HepG2 (cell line): ENCODE data around the gene SORBS2. TPM values are rescaled to one million over a fixed set of nuclear protein-coding genes. Genes with fewer than 3 reads are reported as not detected.

Experiments used
- ATAC-seq: fragments of 200-7000 bp; cut with Tn5 transposase; 3 replicates; pipeline ENCODE4 v1.9.1; 2020; ENCODE audit warnings: mild to moderate bottlenecking, moderate library complexity
- BruUV-seq: library from RNA; stranded (reverse); fragments of 400-500 nt; replicated peaks from 2 replicates; lab custom pipeline; 2021; lab: Mats Ljungman, UMichigan
- CTCF ChIA-PET: fragments of 300-600 bp; formaldehyde crosslinking; extraction: SDS; loops from one replicate; lab custom pipeline; 2021; ENCODE audit warnings: low total read pairs, inconsistent platforms, low intra/inter-chr PET ratio; lab: Yijun Ruan, JAX
- POLR2A ChIA-PET: fragments of 350-600 bp; sonication (Branson Sonifier 250); formaldehyde crosslinking; loops from one replicate; lab custom pipeline; 2020; ENCODE audit warnings: antibody characterized with exemption, inconsistent platforms; lab: Yijun Ruan, JAX
- DNase-seq: peaks from one replicate; pipeline ENCODE4 v3.0.0-alpha.2; 2015; ENCODE audit warnings: low spot score
- FAIRE-seq: peaks from 3 replicates; lab custom pipeline; 2011; peaks lifted over from hg19 to GRCh38; lab: Jason Lieb, UNC
- H2AFZ ChIP-seq: one replicate; pipeline ENCODE4 v1.6.1; 2011; ENCODE audit warnings: low read length, inconsistent platforms
- H3K27ac ChIP-seq: fragments of 300-600 bp; 3 replicates; pipeline ENCODE4 v1.8.0; 2011; ENCODE audit warnings: mixed run types, mild to moderate bottlenecking, mixed read lengths, low read length, inconsistent platforms; ENCODE audit not compliant: insufficient read depth; ENCODE audit errors: extremely low read length
- H3K27me3 ChIP-seq, 2 experiments: fragments of 200-600 bp in 1 of 2; 2 replicates in 1 of 2; 3 replicates in 1 of 2; pipeline versions ENCODE4 v1.6.0 to v1.8.0; 2011; ENCODE audit warnings: low read length in 2 of 2, mild to moderate bottlenecking in 2 of 2, moderate library complexity in 2 of 2, inconsistent platforms in 1 of 2; ENCODE audit not compliant: insufficient read depth in 2 of 2, control insufficient read depth in 1 of 2
- H3K36me3 ChIP-seq, 2 experiments: fragments of 200-600 bp in 1 of 2; replicated peaks in 1 of 2; 2 replicates in 1 of 2; 3 replicates in 1 of 2; pipeline versions ENCODE4 v1.5.1 to v1.8.0; 2011; ENCODE audit warnings: low read length in 2 of 2, inconsistent platforms in 1 of 2; ENCODE audit not compliant: insufficient read depth in 2 of 2, control insufficient read depth in 1 of 2
- H3K4me1 ChIP-seq: 2 replicates; pipeline ENCODE4 v1.5.1; 2012; ENCODE audit warnings: low read length, inconsistent platforms; ENCODE audit not compliant: insufficient read depth
- H3K4me2 ChIP-seq: 2 replicates; pipeline ENCODE4 v1.6.0; 2011; ENCODE audit warnings: low read depth, low read length, inconsistent platforms
- H3K4me3 ChIP-seq, 3 experiments: fragments of 200-600 bp in 1 of 3; sonication (generic), shearing (Covaris generic) in 1 of 3; replicated peaks in 1 of 3; 2 replicates each; pipeline ENCODE4 v1.5.1; 2011 to 2016; ENCODE audit warnings: low read length in 3 of 3, inconsistent platforms in 2 of 3, low read depth in 2 of 3, mild to moderate bottlenecking in 2 of 3, control low read depth in 1 of 3, mixed read lengths in 1 of 3; ENCODE audit not compliant: insufficient read depth in 1 of 3
- H3K79me2 ChIP-seq: one replicate; pipeline ENCODE4 v1.6.1; 2011; ENCODE audit warnings: low read length, inconsistent platforms; ENCODE audit not compliant: insufficient read depth
- H3K9ac ChIP-seq: 2 replicates; pipeline ENCODE4 v1.6.0; 2011; ENCODE audit warnings: mild to moderate bottlenecking, low read depth, low read length, inconsistent platforms; ENCODE audit not compliant: insufficient read depth
- H3K9me3 ChIP-seq: 2 replicates; pipeline ENCODE4 v1.5.1; 2012; ENCODE audit warnings: mild to moderate bottlenecking, low read length
- H4K20me1 ChIP-seq: 2 replicates; pipeline ENCODE4 v1.6.0; 2011; ENCODE audit warnings: inconsistent platforms, mild to moderate bottlenecking, low read length, moderate library complexity; ENCODE audit not compliant: insufficient read depth
- AHR ChIP-seq: IDR thresholded peaks from 2 replicates; pipeline ENCODE4 v1.6.1; 2018; ENCODE audit warnings: missing genetic modification reagents, missing compliant biosample characterization
- MAZ ChIP-seq, 2 experiments: sonication (generic) in 1 of 2; formaldehyde crosslinking in 1 of 2; IDR thresholded peaks; 2 replicates each; pipeline versions ENCODE4 v1.5.0 to v1.6.1; 2012 to 2020; ENCODE audit warnings: low read depth in 2 of 2, mild to moderate bottlenecking in 2 of 2, borderline replicate concordance in 1 of 2, improper control_type of control experiment in 1 of 2, low read length in 1 of 2, missing genetic modification reagents in 1 of 2, moderate library complexity in 1 of 2
- MIER2 ChIP-seq: IDR thresholded peaks from 2 replicates; pipeline ENCODE4 v1.6.1; 2016; ENCODE audit warnings: missing biosample characterization, missing genetic modification reagents
- NCOA2 ChIP-seq: sonication (generic); formaldehyde crosslinking; IDR thresholded peaks from 2 replicates; pipeline ENCODE4 v1.8.0; 2022; ENCODE audit warnings: inconsistent platforms
- SMAD1 ChIP-seq: sonication (generic); formaldehyde crosslinking; IDR thresholded peaks from 2 replicates; pipeline ENCODE4 v1.4.0; 2020; ENCODE audit warnings: missing genetic modification reagents, low read depth, mild to moderate bottlenecking, borderline replicate concordance
- ZNF275 ChIP-seq: sonication (generic); formaldehyde crosslinking; IDR thresholded peaks from 2 replicates; pipeline ENCODE4 v1.8.0; 2022; ENCODE audit warnings: missing genetic modification reagents, mild to moderate bottlenecking, inconsistent platforms, borderline replicate concordance
- ZNF646 ChIP-seq: sonication (generic); formaldehyde crosslinking; IDR thresholded peaks from 2 replicates; pipeline ENCODE4 v1.9.0; 2021; ENCODE audit warnings: mild to moderate bottlenecking, missing genetic modification reagents
- ZNF678 ChIP-seq: sonication (generic); formaldehyde crosslinking; IDR thresholded peaks from 2 replicates; pipeline ENCODE4 v1.4.0; 2020; ENCODE audit warnings: mild to moderate bottlenecking, missing genetic modification reagents
- ZNF816 ChIP-seq: sonication (generic); formaldehyde crosslinking; IDR thresholded peaks from 2 replicates; pipeline ENCODE4 v1.8.0; 2022; ENCODE audit warnings: missing genetic modification reagents, mild to moderate bottlenecking, borderline replicate concordance
- ZSCAN31 ChIP-seq: sonication (generic); formaldehyde crosslinking; IDR thresholded peaks from 2 replicates; pipeline ENCODE4 v1.5.0; 2020; ENCODE audit warnings: low read depth, mild to moderate bottlenecking, missing genetic modification reagents
- WGBS: methylation state at CpG from one replicate; pipeline ENCODE4 v1.1.6; 2017; ENCODE audit warnings: low lambda C conversion rate; 5-methylcytosine and 5-hydroxymethylcytosine counted together
- in situ Hi-C: cut with HindIII; loops from 2 replicates; pipeline ENCODE4 v1.10.0; 2017; ENCODE audit warnings: low pct_unique_long_range_greater_than_20kb; ENCODE audit not compliant: extremely low pct_ligation_motif_present
- intact Hi-C: fragments of 100-400 bp; cut with micrococcal nuclease; formaldehyde crosslinking; loops from one replicate; pipeline ENCODE4 v1.10.0; 2022; ENCODE audit not compliant: unreplicated experiment
- polyA plus RNA-seq, 8 experiments: library from polyadenylated mRNA; depleted of rRNA in 3 of 8; stranded (reverse) in 7 of 8; unstranded in 1 of 8; fragments of >200 nt; fragmentation: Illumina TruSeq in 4 of 8; extraction: Trizol in 4 of 8; gene quantifications; 2 replicates each; pipeline versions ENCODE4 v1.2.1 to v1.2.3, GENCODE V29; 2011 to 2016; ENCODE audit warnings: low read depth in 4 of 8, missing spikeins in 1 of 8, mixed read lengths in 1 of 8; ENCODE audit not compliant: insufficient read depth in 1 of 8
- total RNA-seq, 5 experiments: library from RNA; depleted of rRNA; stranded (reverse); fragments of >200 nt; fragmentation: Illumina TruSeq; extraction: Trizol; gene quantifications; 2 replicates each; pipeline ENCODE4 v1.2.3, GENCODE V29; 2016; ENCODE audit warnings: low read depth in 1 of 5
- TF ChIP-seq, protein P1 (sequence below): sonication (generic); formaldehyde crosslinking; IDR thresholded peaks from 2 replicates; pipeline ENCODE4 v1.4.0; 2020; ENCODE audit warnings: missing genetic modification reagents

The SORBS2 gene
- total and polyA plus RNA-seq, 2 of the 13 experiments (the other 11 are each of a cell fraction or from before 2014, with no cell fraction given) = 25.0 to 80.5 TPM

DNA sequence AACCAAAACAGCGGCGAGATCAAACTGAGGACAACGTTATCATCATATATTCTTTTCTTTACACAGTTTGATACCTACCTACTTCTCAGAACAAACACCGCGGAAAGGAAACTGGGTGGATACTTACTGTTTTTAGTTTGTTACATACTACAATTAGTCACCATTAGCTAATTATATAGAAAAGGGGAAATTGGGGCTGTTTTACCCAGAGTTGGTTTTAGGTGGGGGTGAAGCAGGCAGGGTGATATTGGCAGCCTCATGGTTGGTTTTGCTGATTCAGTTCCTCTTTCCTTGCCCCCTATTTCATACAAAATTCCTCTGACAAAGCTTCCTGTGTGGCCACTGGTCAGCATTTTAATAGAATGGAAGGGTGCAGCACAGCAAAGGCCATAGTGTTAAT is 77.8 kb downstream of the SORBS2 start:
- intact Hi-C loops = loop anchor here (10.0 kb wide), 1 partner anchor 1269 kb away; no protein-coding TSS in a partner anchor
- CTCF ChIA-PET = no interaction called here
- no peak for ATAC-seq
- TF ChIP-seq ZNF646 (CRISPR knock-in tag) (no peak), ZNF816 (CRISPR knock-in tag) (no peak), ZSCAN31 (CRISPR knock-in tag) (no peak), NCOA2 (CRISPR knock-in tag) (no peak), AHR (CRISPR knock-in tag) (no peak), ZNF275 (no peak), SMAD1 (CRISPR knock-in tag) (no peak), ZNF678 (no peak), MIER2 (CRISPR knock-in tag) (no peak), MAZ (IDR thresholded peaks at IDR 0.05; ENCODE audit: borderline replicate concordance, low read depth, low read length) (no peak), MAZ (CRISPR knock-in tag; IDR thresholded peaks at IDR 0.05; ENCODE audit: low read depth) (no peak)
- TF ChIP-seq, protein P1, sequence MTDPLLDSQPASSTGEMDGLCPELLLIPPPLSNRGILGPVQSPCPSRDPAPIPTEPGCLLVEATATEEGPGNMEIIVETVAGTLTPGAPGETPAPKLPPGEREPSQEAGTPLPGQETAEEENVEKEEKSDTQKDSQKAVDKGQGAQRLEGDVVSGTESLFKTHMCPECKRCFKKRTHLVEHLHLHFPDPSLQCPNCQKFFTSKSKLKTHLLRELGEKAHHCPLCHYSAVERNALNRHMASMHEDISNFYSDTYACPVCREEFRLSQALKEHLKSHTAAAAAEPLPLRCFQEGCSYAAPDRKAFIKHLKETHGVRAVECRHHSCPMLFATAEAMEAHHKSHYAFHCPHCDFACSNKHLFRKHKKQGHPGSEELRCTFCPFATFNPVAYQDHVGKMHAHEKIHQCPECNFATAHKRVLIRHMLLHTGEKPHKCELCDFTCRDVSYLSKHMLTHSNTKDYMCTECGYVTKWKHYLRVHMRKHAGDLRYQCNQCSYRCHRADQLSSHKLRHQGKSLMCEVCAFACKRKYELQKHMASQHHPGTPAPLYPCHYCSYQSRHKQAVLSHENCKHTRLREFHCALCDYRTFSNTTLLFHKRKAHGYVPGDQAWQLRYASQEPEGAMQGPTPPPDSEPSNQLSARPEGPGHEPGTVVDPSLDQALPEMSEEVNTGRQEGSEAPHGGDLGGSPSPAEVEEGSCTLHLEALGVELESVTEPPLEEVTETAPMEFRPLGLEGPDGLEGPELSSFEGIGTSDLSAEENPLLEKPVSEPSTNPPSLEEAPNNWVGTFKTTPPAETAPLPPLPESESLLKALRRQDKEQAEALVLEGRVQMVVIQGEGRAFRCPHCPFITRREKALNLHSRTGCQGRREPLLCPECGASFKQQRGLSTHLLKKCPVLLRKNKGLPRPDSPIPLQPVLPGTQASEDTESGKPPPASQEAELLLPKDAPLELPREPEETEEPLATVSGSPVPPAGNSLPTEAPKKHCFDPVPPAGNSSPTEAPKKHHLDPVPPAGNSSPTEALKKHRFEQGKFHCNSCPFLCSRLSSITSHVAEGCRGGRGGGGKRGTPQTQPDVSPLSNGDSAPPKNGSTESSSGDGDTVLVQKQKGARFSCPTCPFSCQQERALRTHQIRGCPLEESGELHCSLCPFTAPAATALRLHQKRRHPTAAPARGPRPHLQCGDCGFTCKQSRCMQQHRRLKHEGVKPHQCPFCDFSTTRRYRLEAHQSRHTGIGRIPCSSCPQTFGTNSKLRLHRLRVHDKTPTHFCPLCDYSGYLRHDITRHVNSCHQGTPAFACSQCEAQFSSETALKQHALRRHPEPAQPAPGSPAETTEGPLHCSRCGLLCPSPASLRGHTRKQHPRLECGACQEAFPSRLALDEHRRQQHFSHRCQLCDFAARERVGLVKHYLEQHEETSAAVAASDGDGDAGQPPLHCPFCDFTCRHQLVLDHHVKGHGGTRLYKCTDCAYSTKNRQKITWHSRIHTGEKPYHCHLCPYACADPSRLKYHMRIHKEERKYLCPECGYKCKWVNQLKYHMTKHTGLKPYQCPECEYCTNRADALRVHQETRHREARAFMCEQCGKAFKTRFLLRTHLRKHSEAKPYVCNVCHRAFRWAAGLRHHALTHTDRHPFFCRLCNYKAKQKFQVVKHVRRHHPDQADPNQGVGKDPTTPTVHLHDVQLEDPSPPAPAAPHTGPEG (CRISPR knock-in tag) = no peak

More for the DNA sequence above, 77.8 kb downstream of the SORBS2 start:
- BruUV-seq = no TSS peak
- Histone ChIP-seq H3K4me3 (no peak overlapping the region), H3K27ac (no peak overlapping the region), H2AFZ (no peak overlapping the region), H4K20me1 (no peaks in the 10 kb centered on the region; the same call in 1 of the 2 replicates), H3K9me3 (no peaks in the 10 kb centered on the region), H3K36me3 (peaks cover 8 to 18% of the 10 kb centered on the region in 2 experiments), H3K4me2 (no peak overlapping the region), H3K27me3 (no peaks in the 10 kb centered on the region), H3K79me2 (peaks cover 9% of the 10 kb centered on the region), H3K9ac (no peak overlapping the region), H3K4me1 (peaks cover 10% of the 10 kb centered on the region)
- in situ Hi-C loops = no loop called here
- WGBS = 95% methylated on average over 5 of the region's 5 CpGs
- FAIRE-seq (no peak), DNase-seq (no peak)
- POLR2A ChIA-PET = no interaction called here
